Epithelial cell of esophagus (primary cell): ENCODE data around the gene RALGPS1.

Source experiments
- DNase-seq: peaks from one replicate; pipeline ENCODE4 v3.0.0; 2010; ENCODE audit warnings: low read depth
- H3K4me3 ChIP-seq: 2 replicates; pipeline ENCODE4 v1.5.1; 2011; ENCODE audit warnings: mild to moderate bottlenecking, low read length, control low read depth
- CTCF ChIP-seq: IDR thresholded peaks from 2 replicates; pipeline ENCODE4 v1.5.1; 2011; ENCODE audit warnings: low read depth, mild to moderate bottlenecking, low read length, control low read depth, inconsistent platforms; ENCODE audit not compliant: insufficient read depth; ENCODE audit errors: missing control alignments

The RALGPS1 gene

GRCh38 chr9:126886034-126886822 lies 28.4 kb upstream of the RALGPS1 start:
- TF ChIP-seq CTCF, result no peak
- H3K4me3 ChIP-seq, result no peak overlapping the region
- DNase-seq, result no peak

- DNase-seq, result no peak
- TF ChIP-seq CTCF, result no peak
- H3K4me3 ChIP-seq, result no peak overlapping the region
Measured at GRCh38 chr9:126886897-126887296, 27.7 kb upstream of the RALGPS1 start.

- TF ChIP-seq CTCF, result no peak
- H3K4me3 ChIP-seq, result no peak overlapping the region
Measured at GRCh38 chr9:126891676-126892075, 22.9 kb upstream of the RALGPS1 start.

GRCh38 chr9:126893079-126893478 lies 21.5 kb upstream of the RALGPS1 start:
- no peak overlapping the region for H3K4me3 ChIP-seq
- no peak for DNase-seq
- TF ChIP-seq CTCF, result peak; percentile 14

More at GRCh38 chr9:126891676-126892075, 22.9 kb upstream of the RALGPS1 start:
- no peak for DNase-seq

- TF ChIP-seq CTCF, result no peak
- no peak overlapping the region for H3K4me3 ChIP-seq
- DNase-seq, result no peak
Measured at GRCh38 chr9:126894052-126894603, 20.5 kb upstream of the RALGPS1 start.

GRCh38 chr9:126902210-126902609 lies 12.4 kb upstream of the RALGPS1 start:
- H3K4me3 ChIP-seq, result no peak overlapping the region
- TF ChIP-seq CTCF, result no peak
- DNase-seq, result no peak
